Spleen (tissue), 7 donors: Measurements from ENCODE around the gene USP20.

Experiments used
- CTCF ChIP-seq, 11 experiments: fragments of 200-600 bp in 7 of 11; fragments of 450-650 bp in 4 of 11; sonication (generic) in 4 of 11; IDR thresholded peaks in 8 of 11; conservative IDR thresholded peaks in 3 of 11; 1 replicate in 7 of 11; 2 replicates in 4 of 11; pipeline versions ENCODE4 v1.4.0 to v1.8.0; 2016 to 2021; ENCODE audit warnings: antibody characterized with exemption in 11 of 11, inconsistent platforms in 4 of 11, mild to moderate bottlenecking in 1 of 11
- POLR2AphosphoS5 ChIP-seq, 3 donors: sonication (generic); formaldehyde crosslinking; IDR thresholded peaks; one replicate each; pipeline ENCODE4 v1.5.1; 2017; ENCODE audit warnings: antibody characterized with exemption in 3 of 3
- donor health status: DM: no; HTN: no; CAD: no; lungs with moderate emphysema.
- donor health status: DM: no; HTN: no; CAD: no.
- donor health status: DM: no; HTN: no; CAD: no.

- TF ChIP-seq POLR2AphosphoS5 (IDR thresholded peaks at IDR 0.05) (no peak), CTCF (IDR thresholded peaks at IDR 0.05 in 8 of 11, conservative IDR thresholded peaks at IDR 0.05 in 3 of 11) (no peak)
These were observed 38.4 kb downstream of the USP20 start for GRCh38 chr9:129873563-129874190.
